AG09319 (cell line): Measurements from ENCODE around the gene ADAMTSL2.

Experiments used
- DNase-seq: peaks from one replicate; pipeline ENCODE4 v3.0.0-alpha.2; 2010; ENCODE audit warnings: low read depth; ENCODE audit errors: extremely low read depth
- TF ChIP-seq, protein P1 (sequence below): IDR thresholded peaks from 2 replicates; pipeline ENCODE4 v1.5.1; 2011; ENCODE audit warnings: low read depth, mild to moderate bottlenecking, inconsistent platforms, low read length, moderate library complexity

Gene ADAMTSL2

DNA sequence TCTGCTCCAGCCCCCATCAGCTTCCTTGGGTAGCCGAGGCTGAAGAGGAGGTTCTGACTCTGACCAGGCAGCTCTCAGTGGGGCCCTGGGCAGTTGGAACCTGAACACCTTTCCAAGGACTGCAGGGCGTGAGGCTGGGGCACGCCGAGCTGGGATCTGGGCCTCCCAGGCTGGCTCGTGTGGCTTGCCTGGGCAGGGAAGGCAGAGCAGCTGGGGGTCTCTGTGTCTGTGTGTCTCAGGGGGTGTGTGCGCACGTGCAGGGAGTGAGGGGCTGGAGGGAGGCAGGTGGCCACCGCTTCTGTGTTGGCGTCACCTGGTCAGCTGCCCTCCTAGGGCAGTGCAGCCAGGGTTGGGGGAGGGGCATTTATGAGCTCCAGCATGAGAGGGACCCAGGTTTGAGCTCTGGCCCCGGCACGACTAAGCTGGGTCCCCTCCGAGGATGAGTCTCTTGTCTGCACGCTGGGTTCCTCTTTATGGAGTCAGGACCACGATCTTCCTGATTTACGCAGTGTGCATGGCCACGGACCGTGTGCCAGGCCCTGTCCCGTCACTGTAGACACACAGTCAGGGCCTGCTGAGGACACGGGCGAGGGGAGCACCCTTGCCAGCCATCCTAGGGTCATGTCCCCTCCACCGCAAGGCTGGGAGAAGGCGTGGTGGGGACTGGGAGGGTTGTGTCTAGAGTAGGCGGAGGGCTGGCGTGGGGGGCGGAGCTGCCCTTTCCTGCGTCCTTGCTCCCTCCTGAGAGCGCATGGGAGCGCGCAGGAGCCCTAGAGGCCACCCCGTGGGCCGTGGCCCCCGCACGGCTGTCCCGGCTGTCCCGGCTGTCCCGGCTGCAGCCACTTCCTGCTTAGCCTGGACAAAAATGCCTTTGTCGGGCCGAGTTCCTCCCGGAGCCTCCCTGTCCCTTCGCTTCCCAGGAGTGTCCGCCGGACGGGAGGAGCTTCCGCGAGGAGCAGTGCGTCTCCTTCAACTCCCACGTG lies 4.6 kb downstream of the ADAMTSL2 start:
- TF ChIP-seq, protein P1, sequence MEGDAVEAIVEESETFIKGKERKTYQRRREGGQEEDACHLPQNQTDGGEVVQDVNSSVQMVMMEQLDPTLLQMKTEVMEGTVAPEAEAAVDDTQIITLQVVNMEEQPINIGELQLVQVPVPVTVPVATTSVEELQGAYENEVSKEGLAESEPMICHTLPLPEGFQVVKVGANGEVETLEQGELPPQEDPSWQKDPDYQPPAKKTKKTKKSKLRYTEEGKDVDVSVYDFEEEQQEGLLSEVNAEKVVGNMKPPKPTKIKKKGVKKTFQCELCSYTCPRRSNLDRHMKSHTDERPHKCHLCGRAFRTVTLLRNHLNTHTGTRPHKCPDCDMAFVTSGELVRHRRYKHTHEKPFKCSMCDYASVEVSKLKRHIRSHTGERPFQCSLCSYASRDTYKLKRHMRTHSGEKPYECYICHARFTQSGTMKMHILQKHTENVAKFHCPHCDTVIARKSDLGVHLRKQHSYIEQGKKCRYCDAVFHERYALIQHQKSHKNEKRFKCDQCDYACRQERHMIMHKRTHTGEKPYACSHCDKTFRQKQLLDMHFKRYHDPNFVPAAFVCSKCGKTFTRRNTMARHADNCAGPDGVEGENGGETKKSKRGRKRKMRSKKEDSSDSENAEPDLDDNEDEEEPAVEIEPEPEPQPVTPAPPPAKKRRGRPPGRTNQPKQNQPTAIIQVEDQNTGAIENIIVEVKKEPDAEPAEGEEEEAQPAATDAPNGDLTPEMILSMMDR, result no peak
- DNase-seq, result no peak

DNA sequence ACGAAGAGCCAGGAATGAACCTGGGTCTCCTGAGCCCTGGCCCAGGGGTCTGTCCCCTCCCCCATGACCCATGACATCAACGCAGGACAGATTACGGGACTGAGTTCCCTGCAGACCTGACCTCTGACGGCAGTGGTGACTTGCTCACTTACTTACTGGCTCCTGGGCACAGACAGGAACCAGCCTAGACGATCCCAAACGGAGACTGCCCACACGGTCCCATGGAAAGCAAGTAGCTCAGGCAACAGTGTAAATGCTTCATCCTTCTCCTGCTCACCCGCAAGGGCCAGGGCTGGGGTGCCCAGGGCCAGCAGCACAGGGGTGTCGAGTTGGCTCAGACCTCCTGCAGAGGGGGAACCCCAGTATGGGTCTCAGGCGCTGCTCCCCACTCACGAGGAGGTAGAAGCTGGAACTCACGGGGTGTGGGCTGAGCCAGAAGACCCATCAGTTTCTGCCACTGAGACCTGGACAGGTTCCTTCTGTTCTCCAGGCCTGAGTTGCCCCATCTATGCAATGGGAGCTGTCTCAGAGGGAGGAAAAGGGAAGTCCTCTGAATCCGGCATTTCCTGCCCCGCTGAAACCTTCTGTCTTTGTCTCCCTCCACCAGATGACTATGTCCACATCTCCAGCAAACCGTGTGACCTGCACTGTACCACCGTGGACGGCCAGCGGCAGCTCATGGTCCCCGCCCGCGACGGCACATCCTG lies 5.6 kb downstream of the ADAMTSL2 start:
- TF ChIP-seq, protein P1, result no peak
- no peak for DNase-seq

DNA sequence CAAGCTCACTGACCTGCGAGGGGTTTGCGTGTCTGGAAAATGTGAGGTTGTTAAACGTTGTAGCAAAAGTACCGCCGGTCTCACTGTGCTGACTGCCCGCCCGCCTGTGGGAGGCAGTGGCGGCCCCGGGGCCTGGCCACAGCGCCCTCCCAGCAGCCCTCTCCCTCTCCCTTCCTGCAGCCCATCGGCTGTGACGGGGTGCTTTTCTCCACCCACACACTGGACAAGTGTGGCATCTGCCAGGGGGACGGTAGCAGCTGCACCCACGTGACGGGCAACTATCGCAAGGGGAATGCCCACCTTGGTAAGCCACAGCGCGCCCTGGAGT lies 6.2 kb downstream of the ADAMTSL2 start:
- TF ChIP-seq, protein P1, result no peak

DNA sequence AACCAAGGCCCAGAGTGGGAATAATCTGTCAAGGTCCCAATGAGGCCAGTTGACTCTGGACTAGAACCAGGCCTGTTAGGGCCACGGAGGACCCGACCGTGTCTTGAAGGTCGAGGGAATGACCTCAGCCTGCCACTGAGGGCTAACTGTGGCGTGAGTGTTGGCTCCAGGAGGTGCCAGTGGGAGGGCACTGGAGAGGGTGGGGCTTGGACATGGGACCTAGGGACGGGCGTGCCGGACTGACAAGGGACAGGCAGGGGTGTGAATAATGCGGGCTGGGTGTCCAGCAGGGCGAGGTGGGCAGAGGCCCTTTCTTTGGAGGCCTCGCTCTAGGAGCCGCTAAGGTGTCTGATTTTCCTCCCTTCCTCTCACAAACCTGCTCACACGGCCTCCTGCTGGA lies 7.5 kb downstream of the ADAMTSL2 start:
- no peak for DNase-seq
- TF ChIP-seq, protein P1, result no peak

More for the DNA sequence above, 6.2 kb downstream of the ADAMTSL2 start:
- DNase-seq, result no peak

DNA sequence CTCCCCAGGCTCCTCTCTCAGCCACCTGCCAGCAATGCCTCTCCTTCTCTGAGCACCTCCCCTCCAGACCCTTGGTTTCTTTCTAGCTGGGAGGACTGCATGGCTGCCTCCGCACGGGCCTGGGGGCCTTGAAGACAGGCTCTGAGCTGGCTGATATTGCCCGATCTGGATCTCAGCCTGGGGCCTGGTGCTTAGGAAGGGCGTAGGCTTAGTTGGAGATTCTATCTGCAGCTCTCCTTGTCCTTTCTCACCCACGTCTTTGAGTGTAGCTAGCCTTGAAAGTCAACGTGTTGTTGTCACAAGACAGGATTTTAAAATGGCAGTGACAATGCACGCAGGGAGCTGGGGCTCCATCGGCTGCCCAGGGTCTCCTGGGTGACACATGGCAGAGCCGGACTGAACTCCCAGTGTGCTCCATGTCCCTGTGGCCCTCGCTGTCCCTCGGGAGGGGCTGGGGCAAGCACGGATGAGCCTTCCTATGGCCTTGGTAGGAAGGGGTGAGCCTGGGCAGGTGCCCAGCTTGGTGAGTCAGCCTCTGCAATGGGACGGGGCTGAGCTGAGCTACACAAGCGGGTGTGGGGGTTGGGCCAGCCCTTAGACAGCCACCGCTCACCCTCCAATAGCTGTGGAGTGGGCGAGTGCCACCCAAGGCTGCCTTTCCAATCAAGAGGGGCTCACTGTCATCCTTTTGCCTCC lies 9.4 kb downstream of the ADAMTSL2 start:
- no peak for DNase-seq
- TF ChIP-seq, protein P1, result no peak

DNA sequence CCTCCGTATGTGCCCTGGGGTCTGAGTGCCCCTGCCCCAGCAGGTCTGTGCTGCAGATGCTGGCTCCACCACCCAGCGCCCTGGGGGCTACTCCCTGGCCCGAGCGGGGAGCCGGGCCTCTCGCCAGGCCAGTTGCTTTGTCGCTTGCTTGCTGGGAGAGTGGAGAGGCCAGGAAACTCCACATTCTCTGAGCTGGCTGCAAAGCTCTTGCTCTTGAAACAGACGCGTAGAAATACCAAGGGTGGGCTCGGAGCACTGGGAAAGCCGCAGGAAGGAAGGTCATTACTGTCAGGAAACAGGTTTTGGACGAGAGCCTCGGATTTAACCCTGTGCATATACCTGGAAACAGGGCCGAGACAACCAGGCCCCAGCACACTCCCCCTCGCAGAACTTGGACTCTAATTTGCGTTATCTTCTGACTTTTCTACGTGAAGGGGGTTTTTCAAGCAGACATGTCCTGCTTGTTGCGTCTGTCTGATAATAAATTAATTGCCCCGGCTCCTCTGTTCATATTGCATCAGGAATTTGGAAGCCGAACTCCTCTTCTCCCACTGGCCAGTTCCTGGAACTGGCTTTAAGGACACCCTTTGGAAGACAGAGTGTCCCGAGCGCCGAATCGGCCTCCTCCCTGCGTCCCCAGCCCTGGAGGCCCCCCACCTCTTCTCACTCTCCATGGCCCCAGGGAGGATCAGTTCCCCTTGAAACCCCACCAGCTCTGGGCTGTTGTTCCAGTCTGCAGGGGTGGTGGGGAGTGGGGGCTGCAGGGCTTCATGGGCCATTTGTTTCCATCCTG lies 11.2 kb downstream of the ADAMTSL2 start:
- no peak for DNase-seq
- TF ChIP-seq, protein P1, result no peak
